ENCODE measurements around the gene STEAP1B. TPM values are rescaled to one million over a fixed set of nuclear protein-coding genes. Genes with fewer than 3 reads are reported as not detected.
A peak's percentile ranks its signal among the peaks of the same experiment; 100 is the strongest.
"Not testable (repeated sequence)": the region's sequence is repeated elsewhere in the genome, so short reads cannot be mapped to it uniquely, and the experiment has no call there.

The STEAP1B gene
- total and polyA plus RNA-seq, 9 donors: 2.2 to 3.2 (median 2.4) TPM

- Histone ChIP-seq H3K9me3 (replicated peaks; ENCODE audit: control insufficient read depth, low read depth, low read length) (no peaks in the 10 kb centered on the region), H3K27ac (ENCODE audit: low read length) (no peak overlapping the region), H3K4me1 (ENCODE audit: control insufficient read depth, insufficient read depth, low read length) (no peaks in the 10 kb centered on the region), H3K27me3 (ENCODE audit: control insufficient read depth, insufficient read depth, low read length) (peaks cover 2% of the 10 kb centered on the region), H3K4me3 (ENCODE audit: low read length) (no peak overlapping the region), H3K36me3 (ENCODE audit: control insufficient read depth, insufficient read depth, low read length) (no peaks in the 10 kb centered on the region)
- peak; percentile 38 for DNase-seq
- 66% methylated on average over 8 of the region's 11 CpGs for WGBS (ENCODE audit: insufficient coverage)
Measured at GRCh38 chr7:22433710-22434460, 66.1 kb downstream of the STEAP1B start.

GRCh38 chr7:22433165-22433700 is 66.8 kb downstream of the STEAP1B start:
- no CpG with 5 or more reads among the region's 2 CpGs for WGBS (ENCODE audit: insufficient coverage)
- H3K27ac ChIP-seq (ENCODE audit: low read length); H3K36me3 ChIP-seq (ENCODE audit: control insufficient read depth, insufficient read depth, low read length); H3K9me3 ChIP-seq (replicated peaks; ENCODE audit: control insufficient read depth, low read depth, low read length); H3K4me3 ChIP-seq (ENCODE audit: low read length); H3K27me3 ChIP-seq (ENCODE audit: control insufficient read depth, insufficient read depth, low read length); DNase-seq; H3K4me1 ChIP-seq (ENCODE audit: control insufficient read depth, insufficient read depth, low read length): not testable (repeated sequence)

- 83% methylated on average over 1 of the region's 3 CpGs for WGBS (ENCODE audit: insufficient coverage)
- Histone ChIP-seq H3K4me1 (ENCODE audit: control insufficient read depth, insufficient read depth, low read length) (no peaks in the 10 kb centered on the region), H3K27ac (ENCODE audit: low read length) (peak overlapping the region; percentile 4), H3K4me3 (ENCODE audit: low read length) (no peak overlapping the region), H3K27me3 (ENCODE audit: control insufficient read depth, insufficient read depth, low read length) (peaks cover 2% of the 10 kb centered on the region), H3K9me3 (replicated peaks; ENCODE audit: control insufficient read depth, low read depth, low read length) (no peaks in the 10 kb centered on the region), H3K36me3 (ENCODE audit: control insufficient read depth, insufficient read depth, low read length) (no peaks in the 10 kb centered on the region)
- DNase-seq: no peak
Measured at GRCh38 chr7:22432203-22432718, 67.7 kb downstream of the STEAP1B start.

GRCh38 chr7:22430457-22430856 is 69.5 kb downstream of the STEAP1B start:
- 65% methylated on average over 5 of the region's 5 CpGs for WGBS (ENCODE audit: insufficient coverage)
- H3K36me3 ChIP-seq (ENCODE audit: control insufficient read depth, insufficient read depth, low read length): no peaks in the 10 kb centered on the region
- no peak overlapping the region for H3K4me3 ChIP-seq (ENCODE audit: low read length)
- DNase-seq: no peak
- H3K27me3 ChIP-seq (ENCODE audit: control insufficient read depth, insufficient read depth, low read length): no peaks in the 10 kb centered on the region
- H3K9me3 ChIP-seq (replicated peaks; ENCODE audit: control insufficient read depth, low read depth, low read length): no peaks in the 10 kb centered on the region
- no peaks in the 10 kb centered on the region for H3K4me1 ChIP-seq (ENCODE audit: control insufficient read depth, insufficient read depth, low read length)
- no peak overlapping the region for H3K27ac ChIP-seq (ENCODE audit: low read length)

GRCh38 chr7:22429386-22429785 is 70.6 kb downstream of the STEAP1B start:
- WGBS (ENCODE audit: insufficient coverage): no CpG with 5 or more reads among the region's 2 CpGs
- H3K27me3 ChIP-seq (ENCODE audit: control insufficient read depth, insufficient read depth, low read length): no peaks in the 10 kb centered on the region
- H3K4me3 ChIP-seq (ENCODE audit: low read length): no peak overlapping the region
- no peaks in the 10 kb centered on the region for H3K4me1 ChIP-seq (ENCODE audit: control insufficient read depth, insufficient read depth, low read length)
- no peak for DNase-seq
- H3K9me3 ChIP-seq (replicated peaks; ENCODE audit: control insufficient read depth, low read depth, low read length): no peaks in the 10 kb centered on the region
- no peaks in the 10 kb centered on the region for H3K36me3 ChIP-seq (ENCODE audit: control insufficient read depth, insufficient read depth, low read length)
- no peak overlapping the region for H3K27ac ChIP-seq (ENCODE audit: low read length)

GRCh38 chr7:22427855-22428254 is 72.1 kb downstream of the STEAP1B start:
- Histone ChIP-seq H3K9me3 (replicated peaks; ENCODE audit: control insufficient read depth, low read depth, low read length) (no peaks in the 10 kb centered on the region), H3K27me3 (ENCODE audit: control insufficient read depth, insufficient read depth, low read length) (no peaks in the 10 kb centered on the region), H3K4me1 (ENCODE audit: control insufficient read depth, insufficient read depth, low read length) (no peaks in the 10 kb centered on the region), H3K36me3 (ENCODE audit: control insufficient read depth, insufficient read depth, low read length) (no peaks in the 10 kb centered on the region), H3K27ac (ENCODE audit: low read length) (no peak overlapping the region), H3K4me3 (ENCODE audit: low read length) (no peak overlapping the region)
- 100% methylated on average over 1 of the region's 2 CpGs for WGBS (ENCODE audit: insufficient coverage)
- DNase-seq: no peak

GRCh38 chr7:22427104-22427503 is 72.9 kb downstream of the STEAP1B start:
- WGBS (ENCODE audit: insufficient coverage): 80% methylated on average over 3 of the region's 3 CpGs
- no peaks in the 10 kb centered on the region for H3K36me3 ChIP-seq (ENCODE audit: control insufficient read depth, insufficient read depth, low read length)
- no peak overlapping the region for H3K27ac ChIP-seq (ENCODE audit: low read length)
- no peak overlapping the region for H3K4me3 ChIP-seq (ENCODE audit: low read length)
- no peaks in the 10 kb centered on the region for H3K9me3 ChIP-seq (replicated peaks; ENCODE audit: control insufficient read depth, low read depth, low read length)
- no peaks in the 10 kb centered on the region for H3K27me3 ChIP-seq (ENCODE audit: control insufficient read depth, insufficient read depth, low read length)
- no peak for DNase-seq
- no peaks in the 10 kb centered on the region for H3K4me1 ChIP-seq (ENCODE audit: control insufficient read depth, insufficient read depth, low read length)

- no peaks in the 10 kb centered on the region for H3K27me3 ChIP-seq (ENCODE audit: control insufficient read depth, insufficient read depth, low read length)
- 57% methylated on average over 2 of the region's 4 CpGs for WGBS (ENCODE audit: insufficient coverage)
- no peaks in the 10 kb centered on the region for H3K36me3 ChIP-seq (ENCODE audit: control insufficient read depth, insufficient read depth, low read length)
- DNase-seq: no peak
- no peak overlapping the region for H3K27ac ChIP-seq (ENCODE audit: low read length)
- H3K4me1 ChIP-seq (ENCODE audit: control insufficient read depth, insufficient read depth, low read length): no peaks in the 10 kb centered on the region
- H3K4me3 ChIP-seq (ENCODE audit: low read length): no peak overlapping the region
- no peaks in the 10 kb centered on the region for H3K9me3 ChIP-seq (replicated peaks; ENCODE audit: control insufficient read depth, low read depth, low read length)
Measured at GRCh38 chr7:22426463-22427094, 73.4 kb downstream of the STEAP1B start.

- Histone ChIP-seq H3K27me3 (ENCODE audit: control insufficient read depth, insufficient read depth, low read length) (no peaks in the 10 kb centered on the region), H3K27ac (ENCODE audit: low read length) (no peak overlapping the region), H3K9me3 (replicated peaks; ENCODE audit: control insufficient read depth, low read depth, low read length) (no peaks in the 10 kb centered on the region), H3K4me1 (ENCODE audit: control insufficient read depth, insufficient read depth, low read length) (no peaks in the 10 kb centered on the region), H3K36me3 (ENCODE audit: control insufficient read depth, insufficient read depth, low read length) (no peaks in the 10 kb centered on the region), H3K4me3 (ENCODE audit: low read length) (no peak overlapping the region)
- WGBS (ENCODE audit: insufficient coverage): 100% methylated on average over 1 of the region's 1 CpG
- no peak for DNase-seq
Measured at GRCh38 chr7:22425361-22425760, 74.6 kb downstream of the STEAP1B start.

- 54% methylated on average over 2 of the region's 7 CpGs for WGBS (ENCODE audit: insufficient coverage)
- Histone ChIP-seq H3K27me3 (ENCODE audit: control insufficient read depth, insufficient read depth, low read length) (no peaks in the 10 kb centered on the region), H3K36me3 (ENCODE audit: control insufficient read depth, insufficient read depth, low read length) (no peaks in the 10 kb centered on the region)
Measured at GRCh38 chr7:22422831-22423615, 77.0 kb downstream of the STEAP1B start.

More at GRCh38 chr7:22422831-22423615, 77.0 kb downstream of the STEAP1B start:
- Histone ChIP-seq H3K27ac (ENCODE audit: low read length) (no peak overlapping the region), H3K4me1 (ENCODE audit: control insufficient read depth, insufficient read depth, low read length) (peaks cover 4% of the 10 kb centered on the region), H3K9me3 (replicated peaks; ENCODE audit: control insufficient read depth, low read depth, low read length) (no peaks in the 10 kb centered on the region), H3K4me3 (ENCODE audit: low read length) (no peak overlapping the region)
- DNase-seq: no peak
